ENCODE data around the gene MOB3B. TPM values are rescaled to one million over a fixed set of nuclear protein-coding genes. Genes with fewer than 3 reads are reported as not detected.

Gene MOB3B
- 0.38 and 1.1 TPM in 2 replicates for total RNA-seq

GRCh38 chr9:27529316-27530278, at the start of gene MOB3B:
Gene MOB3B, minus strand, starts transcription at chr9:27529814. Its CDS starts 74,264 bp downstream, at chr9:27455550.
- H3K4me3 ChIP-seq (ENCODE audit: low read depth, low read length), result peak within 1 kb of the TSS; percentile 55
- no peak for FAIRE-seq
- no peaks in the 10 kb centered on the region for H3K27me3 ChIP-seq (ENCODE audit: control insufficient read depth, insufficient read depth, low read length)
- peak; percentile 85 for TF ChIP-seq CTCF (IDR thresholded peaks at IDR 0.05; ENCODE audit: insufficient read depth, low read length, severe bottlenecking)
- peak; percentile 46 for DNase-seq (ENCODE audit: low read depth)
- H3K36me3 ChIP-seq (ENCODE audit: control insufficient read depth, insufficient read depth, low read length), result no peaks in the 10 kb centered on the region

GRCh38 chr9:27573634-27574590, 44.3 kb upstream of the MOB3B start:
- H3K36me3 ChIP-seq (ENCODE audit: control insufficient read depth, insufficient read depth, low read length), result no peaks in the 10 kb centered on the region
- H3K4me3 ChIP-seq (ENCODE audit: low read depth, low read length), result peak overlapping the region; percentile 60
- peak; percentile 36 for FAIRE-seq
- no peaks in the 10 kb centered on the region for H3K27me3 ChIP-seq (ENCODE audit: control insufficient read depth, insufficient read depth, low read length)
- TF ChIP-seq CTCF (IDR thresholded peaks at IDR 0.05; ENCODE audit: insufficient read depth, low read length, severe bottlenecking), result no peak
- DNase-seq (ENCODE audit: low read depth), result peak; percentile 99

- DNase-seq (ENCODE audit: low read depth), result no peak
- FAIRE-seq, result no peak
- H3K36me3 ChIP-seq (ENCODE audit: control insufficient read depth, insufficient read depth, low read length), result no peaks in the 10 kb centered on the region
Observed at GRCh38 chr9:27572918-27573633, 43.5 kb upstream of the MOB3B start, which contains the start of gene C9orf72. Gene C9orf72, minus strand, starts transcription at chr9:27573481. Its CDS starts 6,361 bp downstream, at chr9:27567120.

GRCh38 chr9:27572566-27572917, 42.9 kb upstream of the MOB3B start:
- FAIRE-seq, result peak; percentile 92
- Histone ChIP-seq H3K27me3 (ENCODE audit: control insufficient read depth, insufficient read depth, low read length) (no peaks in the 10 kb centered on the region), H3K36me3 (ENCODE audit: control insufficient read depth, insufficient read depth, low read length) (no peaks in the 10 kb centered on the region), H3K4me3 (ENCODE audit: low read depth, low read length) (peak overlapping the region; percentile 60)
- peak; percentile 78 for DNase-seq (ENCODE audit: low read depth)
- TF ChIP-seq CTCF (IDR thresholded peaks at IDR 0.05; ENCODE audit: insufficient read depth, low read length, severe bottlenecking), result no peak

More at GRCh38 chr9:27572918-27573633, 43.5 kb upstream of the MOB3B start, which contains the start of gene C9orf72:
- no peak for TF ChIP-seq CTCF (IDR thresholded peaks at IDR 0.05; ENCODE audit: insufficient read depth, low read length, severe bottlenecking)
- Histone ChIP-seq H3K27me3 (ENCODE audit: control insufficient read depth, insufficient read depth, low read length) (no peaks in the 10 kb centered on the region), H3K4me3 (ENCODE audit: low read depth, low read length) (peak within 1 kb of the TSS; percentile 60)

- no peak for FAIRE-seq
Observed at GRCh38 chr9:27572061-27572460, 42.4 kb upstream of the MOB3B start.

More at GRCh38 chr9:27572061-27572460, 42.4 kb upstream of the MOB3B start:
- no peak overlapping the region for H3K4me3 ChIP-seq (ENCODE audit: low read depth, low read length)
- no peak for TF ChIP-seq CTCF (IDR thresholded peaks at IDR 0.05; ENCODE audit: insufficient read depth, low read length, severe bottlenecking)
- H3K36me3 ChIP-seq (ENCODE audit: control insufficient read depth, insufficient read depth, low read length), result no peaks in the 10 kb centered on the region
- H3K27me3 ChIP-seq (ENCODE audit: control insufficient read depth, insufficient read depth, low read length), result no peaks in the 10 kb centered on the region
- peak; percentile 3 for DNase-seq (ENCODE audit: low read depth)

All from bronchial epithelial cell (primary cell).